ENCODE results near the gene ZNF318.
A peak's percentile ranks its signal among the peaks of the same experiment; 100 is the strongest.
"Not testable (repeated sequence)": the region's sequence is repeated elsewhere in the genome, so short reads cannot be mapped to it uniquely, and the experiment has no call there.

Gene ZNF318

DNA sequence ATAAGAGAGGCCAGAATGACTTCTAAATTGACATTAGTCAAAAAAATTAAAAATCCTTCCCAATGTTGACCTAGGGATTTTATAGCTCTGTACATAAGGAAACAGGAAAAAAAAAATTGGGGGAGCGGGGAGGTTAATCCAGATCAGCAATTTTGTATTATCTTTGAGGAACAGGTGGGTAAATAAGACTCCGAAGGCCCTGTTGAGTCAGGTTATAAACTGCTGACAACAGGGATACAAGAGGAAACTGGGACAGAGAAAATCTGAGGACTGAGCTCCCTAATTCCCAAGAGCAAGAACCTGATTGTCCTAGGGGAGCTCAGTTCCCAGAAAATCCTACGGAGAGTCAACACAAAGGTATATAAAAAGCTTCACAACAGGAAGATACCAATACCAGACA, 34.0 kb downstream of the ZNF318 start:
- no peak for DNase-seq (ENCODE audit: low read depth, low spot score)

DNA sequence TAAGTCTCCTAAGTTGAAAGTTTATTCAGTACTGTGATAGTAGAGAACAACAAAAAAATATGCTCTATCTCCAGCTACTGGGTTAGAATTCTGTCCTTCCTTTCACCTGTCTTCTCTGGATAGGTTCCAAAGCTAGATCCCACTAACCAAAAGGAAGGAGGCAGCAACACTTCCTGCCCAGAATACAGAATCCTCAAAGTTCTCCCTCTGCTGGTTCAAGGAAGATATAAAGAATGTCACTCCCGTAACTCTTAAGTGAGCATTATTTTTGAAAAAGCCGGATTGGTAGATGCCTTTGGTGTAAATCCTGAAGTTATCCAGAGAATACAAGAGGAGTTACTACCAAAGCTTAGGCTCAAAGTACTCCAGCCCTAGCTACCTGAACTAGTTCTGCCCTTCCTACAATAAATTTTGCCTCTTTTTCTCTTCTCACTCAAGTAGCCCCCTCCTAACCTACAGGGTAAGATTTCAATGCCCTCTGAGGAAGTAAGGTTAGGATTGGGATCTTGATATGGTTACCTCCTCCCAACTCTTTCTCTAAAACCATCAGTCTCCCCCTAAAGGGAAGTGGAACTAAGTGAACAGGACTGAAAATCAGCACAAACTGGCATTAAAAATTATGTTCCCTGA, 34.9 kb downstream of the ZNF318 start:
- peak; percentile 76 for DNase-seq (ENCODE audit: low read depth, low spot score)

DNA sequence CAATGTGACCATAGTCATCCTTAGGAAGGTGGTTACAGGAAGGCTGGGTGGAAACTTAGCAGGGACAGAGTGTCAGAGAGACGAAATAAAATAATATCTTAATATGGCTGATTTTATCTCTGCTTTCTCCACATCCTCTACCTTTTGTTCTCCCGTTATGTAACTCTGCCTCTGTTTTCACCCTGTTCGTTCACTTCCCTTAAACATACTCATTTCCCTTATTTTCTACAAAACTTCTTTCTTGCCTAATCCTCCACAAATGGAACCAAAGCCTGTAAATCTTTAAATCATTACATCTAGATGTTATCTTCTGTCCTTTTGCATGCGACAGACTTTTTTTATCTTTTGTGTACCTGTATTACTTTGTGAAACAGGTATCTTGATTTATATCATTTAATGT, 37.6 kb downstream of the ZNF318 start:
- DNase-seq (ENCODE audit: low read depth, low spot score), result no peak

DNA sequence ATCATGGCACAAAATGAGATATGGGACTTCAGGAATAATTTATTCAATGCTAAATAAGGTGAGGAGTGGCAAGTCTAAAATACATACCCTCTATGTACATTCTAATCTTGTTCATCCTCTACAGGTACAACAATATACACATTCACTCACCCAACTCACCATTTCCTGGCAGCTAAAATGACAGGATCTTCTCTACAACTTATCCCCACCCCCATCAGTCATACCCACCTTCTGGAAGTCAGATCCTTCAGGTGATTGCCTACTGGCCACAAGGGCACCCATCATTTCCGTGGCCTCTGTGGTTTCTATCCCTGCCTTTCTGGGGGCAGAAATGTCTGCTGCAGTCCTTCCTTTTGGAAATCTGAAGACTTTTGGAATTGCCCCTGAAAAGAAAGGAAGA, 38.0 kb downstream of the ZNF318 start:
- no peak for DNase-seq (ENCODE audit: low read depth, low spot score)

- no peak for DNase-seq (ENCODE audit: low read depth, low spot score)
These were observed 40.9 kb downstream of the ZNF318 start for GRCh38 chr6:43328528-43328927.

- no peak for DNase-seq (ENCODE audit: low read depth, low spot score)
These were observed 43.6 kb downstream of the ZNF318 start for GRCh38 chr6:43325876-43326275.

DNA sequence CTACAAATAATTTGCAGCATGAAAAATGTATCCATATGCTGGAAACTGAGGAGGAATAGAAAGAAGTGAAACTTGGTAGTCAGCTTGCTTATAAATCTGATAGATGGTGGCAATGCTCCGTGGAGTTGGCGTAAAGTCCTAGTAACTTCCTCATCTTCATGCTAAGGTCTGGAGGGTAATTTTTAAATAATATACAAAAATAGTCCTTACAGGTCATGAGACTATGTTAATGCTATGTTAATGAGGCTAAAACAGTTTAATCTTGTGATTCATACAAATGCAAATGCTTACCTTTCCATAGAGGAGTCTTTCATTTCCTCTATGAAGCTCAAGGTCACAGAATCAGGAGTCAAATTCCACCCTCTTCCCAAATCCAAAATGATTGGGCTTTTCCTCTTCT, 51.4 kb downstream of the ZNF318 start:
- DNase-seq (ENCODE audit: low read depth, low spot score), result no peak

DNA sequence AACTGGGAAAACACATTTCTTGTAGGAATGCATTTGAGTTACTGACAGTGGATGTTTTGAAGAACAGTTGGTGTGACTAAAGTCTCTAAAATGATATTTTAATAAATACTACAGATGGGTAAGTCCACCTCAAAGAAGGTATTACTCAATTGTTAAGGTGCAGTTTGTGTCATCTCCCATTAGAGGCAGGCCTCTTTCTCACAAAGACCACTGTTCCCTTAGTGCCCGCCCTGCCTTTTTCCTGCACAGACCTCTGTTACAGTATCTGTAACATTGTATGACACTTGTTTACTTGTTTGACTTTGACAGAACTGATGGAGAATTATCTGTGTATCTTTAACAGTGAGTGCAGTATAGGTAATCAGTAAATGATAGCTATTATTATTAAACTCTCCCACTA, 55.6 kb downstream of the ZNF318 start:
- DNase-seq (ENCODE audit: low read depth, low spot score), result no peak

GRCh38 chr6:43311666-43312065, 57.8 kb downstream of the ZNF318 start:
- no peak for DNase-seq (ENCODE audit: low read depth, low spot score)

- no peak for DNase-seq (ENCODE audit: low read depth, low spot score)
These were observed 58.8 kb downstream of the ZNF318 start for GRCh38 chr6:43310624-43311023.

- peak; percentile 16 for DNase-seq (ENCODE audit: low read depth, low spot score)
These were observed 59.3 kb downstream of the ZNF318 start for GRCh38 chr6:43310134-43310533.

DNA sequence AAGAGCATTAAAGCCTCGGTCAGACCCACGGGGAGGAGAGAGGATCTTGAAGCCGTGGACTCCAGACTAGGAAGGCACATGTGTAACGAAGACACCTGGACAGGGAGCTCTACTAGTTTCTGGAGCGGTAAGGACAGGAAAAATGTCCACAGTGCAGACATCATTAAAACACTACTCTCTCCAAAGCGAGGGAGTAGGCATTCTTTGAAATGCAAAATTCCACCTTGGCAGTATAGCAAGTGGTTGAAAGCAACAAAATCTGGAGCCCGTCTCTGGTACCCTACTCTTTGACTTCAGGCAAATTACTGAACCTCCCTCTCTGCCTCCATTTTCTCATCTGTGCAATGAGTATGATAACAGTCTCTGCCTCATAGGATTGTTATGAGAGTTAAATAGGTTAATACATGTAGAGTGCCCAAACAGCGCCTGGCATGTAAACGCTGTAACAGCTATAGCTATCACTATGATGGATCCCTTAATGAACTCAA, 60.4 kb downstream of the ZNF318 start:
- DNase-seq (ENCODE audit: low read depth, low spot score), result no peak

DNA sequence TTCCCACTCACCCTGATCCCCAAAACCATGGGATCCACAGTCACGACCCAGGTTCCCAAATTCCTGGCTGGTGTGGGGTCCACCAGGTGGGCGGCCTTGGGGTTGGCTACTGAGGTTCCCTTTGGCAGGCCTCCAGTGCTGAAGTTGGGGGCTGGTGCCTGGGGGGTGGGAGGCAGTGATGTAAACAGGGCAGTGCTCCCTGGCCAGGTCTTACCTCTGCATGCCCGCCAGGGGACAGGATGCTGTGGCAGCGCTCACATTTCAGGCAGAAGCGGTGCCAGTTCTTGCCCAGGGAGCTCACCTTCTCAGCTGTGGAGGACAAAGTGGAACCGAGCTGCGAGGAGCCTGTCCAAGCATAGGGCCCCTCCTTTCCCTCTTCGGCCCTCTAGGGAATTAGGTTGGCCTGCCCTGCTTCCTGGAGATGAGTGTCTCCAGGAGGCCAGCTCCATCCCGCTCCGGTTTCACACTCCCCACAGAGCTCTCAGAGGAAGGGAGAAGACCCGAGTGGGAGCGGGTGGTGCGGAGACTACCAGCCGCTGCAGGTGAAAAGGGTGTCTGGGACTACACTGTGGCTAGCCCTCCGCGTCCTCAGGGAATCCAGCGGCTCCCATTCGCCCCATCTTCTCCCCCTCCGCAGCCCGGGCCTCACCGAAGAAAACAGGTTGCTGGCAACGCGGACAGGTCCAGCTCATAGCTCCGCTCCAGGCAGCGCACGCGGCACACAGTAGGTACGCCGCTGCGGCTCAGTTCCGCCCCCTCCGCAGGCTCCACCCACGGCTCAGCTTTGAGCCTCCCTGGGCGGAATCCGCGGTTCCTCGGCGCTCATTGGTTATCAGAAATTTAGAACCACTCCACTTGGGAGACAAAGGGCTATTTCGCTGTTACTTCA, 61.1 kb downstream of the ZNF318 start, which contains the start of gene CRIP3:
CRIP3 (minus strand) TSS at position 726 of the 889 bp plus-strand sequence; CDS start at position 692, 34 bp downstream.
- DNase-seq (ENCODE audit: low read depth, low spot score), result peak; percentile 27

GRCh38 chr6:43307451-43308100, 61.9 kb downstream of the ZNF318 start:
- no peak for DNase-seq (ENCODE audit: low read depth, low spot score)

DNA sequence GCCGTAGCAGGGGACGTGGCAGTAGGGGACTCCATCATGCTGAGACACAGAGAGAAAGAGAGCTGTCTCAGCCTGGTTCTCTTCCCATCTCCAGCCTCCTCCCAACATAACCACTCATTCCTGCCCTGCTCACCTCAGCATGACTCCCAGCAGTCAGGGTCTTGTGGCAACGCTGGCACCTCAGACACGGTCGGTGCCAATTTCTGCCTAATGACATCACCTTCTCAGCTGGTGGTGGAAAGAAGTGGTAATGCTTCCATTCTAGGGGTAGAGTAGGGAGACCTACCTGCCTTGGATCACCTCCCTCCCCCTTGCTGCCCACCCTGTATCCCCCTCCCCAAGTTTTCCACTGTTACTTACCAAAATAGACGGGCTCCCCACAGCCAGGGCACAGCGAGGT, 63.4 kb downstream of the ZNF318 start:
- DNase-seq (ENCODE audit: low read depth, low spot score), result peak; percentile 28

DNA sequence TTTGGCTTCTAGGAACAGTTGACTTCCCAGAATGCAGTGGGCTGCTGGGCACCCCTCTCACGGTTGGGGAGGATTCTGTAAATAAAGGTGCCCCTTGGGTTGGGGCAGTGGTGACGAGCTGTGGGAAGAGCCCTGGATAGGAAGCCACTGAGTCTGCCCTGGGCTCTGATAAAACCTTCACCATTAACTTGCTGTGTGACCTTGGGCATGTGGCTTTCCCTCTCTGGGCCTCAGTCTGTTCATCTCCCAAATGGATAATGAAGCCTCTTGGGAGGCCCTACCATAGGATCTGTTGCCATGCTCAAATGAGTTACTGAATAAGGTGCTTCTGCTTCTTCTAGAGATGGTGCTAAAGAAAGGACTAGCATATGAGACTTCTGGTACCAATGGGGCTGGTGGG, 64.6 kb downstream of the ZNF318 start:
- no peak for DNase-seq (ENCODE audit: low read depth, low spot score)

DNA sequence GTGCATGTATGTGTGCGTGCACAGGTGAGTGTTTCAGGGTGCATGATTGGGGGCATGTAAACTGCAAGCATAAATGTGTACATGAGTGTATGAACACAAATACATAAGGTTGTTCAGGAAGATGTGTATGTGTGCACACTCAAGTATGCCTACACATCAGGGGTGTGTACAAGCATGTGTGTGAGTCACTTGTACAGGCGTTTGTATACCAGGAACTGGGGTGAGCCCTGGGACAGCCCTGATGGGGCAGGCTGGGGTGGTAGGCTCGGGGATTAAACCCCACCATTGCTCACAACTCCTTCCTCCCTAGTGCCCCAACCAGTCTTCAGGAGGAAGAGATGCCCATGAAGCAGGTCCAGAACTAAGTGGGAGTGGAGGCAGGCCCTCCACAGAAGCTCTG, 65.1 kb downstream of the ZNF318 start:
- DNase-seq (ENCODE audit: low read depth, low spot score), result no peak

DNA sequence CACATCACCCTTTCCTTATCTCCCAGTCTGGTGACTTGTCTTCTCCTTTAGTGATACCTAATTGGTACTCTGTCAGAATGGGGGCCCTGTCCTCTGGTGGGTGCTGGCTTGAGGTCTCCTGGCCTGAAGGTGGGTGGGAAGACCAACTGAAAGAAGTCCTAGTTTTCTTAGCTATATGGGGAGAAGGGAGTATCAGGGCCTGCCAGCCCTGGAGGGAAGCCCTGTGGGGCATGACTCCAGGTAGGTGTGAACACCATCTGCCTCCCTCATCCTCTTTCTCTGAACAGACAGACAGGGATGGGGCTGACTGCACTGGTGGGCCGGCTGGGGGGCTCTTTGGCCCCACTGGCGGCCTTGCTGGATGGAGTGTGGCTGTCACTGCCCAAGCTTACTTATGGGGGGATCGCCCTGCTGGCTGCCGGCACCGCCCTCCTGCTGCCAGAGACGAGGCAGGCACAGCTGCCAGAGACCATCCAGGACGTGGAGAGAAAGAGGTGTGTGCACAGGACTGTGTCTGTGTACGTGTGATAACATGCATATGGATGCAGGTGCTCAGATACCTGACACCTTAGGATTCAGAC, 65.6 kb downstream of the ZNF318 start:
- DNase-seq (ENCODE audit: low read depth, low spot score), result no peak

DNA sequence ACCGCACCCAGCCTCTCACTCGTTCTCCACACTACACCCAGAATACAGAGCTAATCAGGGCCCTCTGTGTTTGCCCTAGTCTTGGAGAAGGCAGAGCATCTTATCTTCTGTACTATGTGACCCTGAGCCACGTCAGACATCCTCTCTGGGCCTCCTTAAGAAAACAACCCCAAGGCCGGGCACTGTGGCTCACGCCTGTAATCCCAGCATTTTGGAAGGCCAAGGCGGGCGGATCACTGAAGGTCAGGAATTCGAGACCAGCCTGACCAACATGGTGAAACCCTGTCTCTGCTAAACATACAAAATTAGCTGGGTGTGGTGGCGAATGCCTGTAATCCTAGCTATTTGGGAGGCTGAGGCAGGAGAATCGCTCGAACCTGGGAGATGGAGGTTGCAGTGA, 66.4 kb downstream of the ZNF318 start:
- DNase-seq (ENCODE audit: low read depth, low spot score), result not testable (repeated sequence)

GRCh38 chr6:43302126-43302525, 67.3 kb downstream of the ZNF318 start:
- DNase-seq (ENCODE audit: low read depth, low spot score), result no peak

DNA sequence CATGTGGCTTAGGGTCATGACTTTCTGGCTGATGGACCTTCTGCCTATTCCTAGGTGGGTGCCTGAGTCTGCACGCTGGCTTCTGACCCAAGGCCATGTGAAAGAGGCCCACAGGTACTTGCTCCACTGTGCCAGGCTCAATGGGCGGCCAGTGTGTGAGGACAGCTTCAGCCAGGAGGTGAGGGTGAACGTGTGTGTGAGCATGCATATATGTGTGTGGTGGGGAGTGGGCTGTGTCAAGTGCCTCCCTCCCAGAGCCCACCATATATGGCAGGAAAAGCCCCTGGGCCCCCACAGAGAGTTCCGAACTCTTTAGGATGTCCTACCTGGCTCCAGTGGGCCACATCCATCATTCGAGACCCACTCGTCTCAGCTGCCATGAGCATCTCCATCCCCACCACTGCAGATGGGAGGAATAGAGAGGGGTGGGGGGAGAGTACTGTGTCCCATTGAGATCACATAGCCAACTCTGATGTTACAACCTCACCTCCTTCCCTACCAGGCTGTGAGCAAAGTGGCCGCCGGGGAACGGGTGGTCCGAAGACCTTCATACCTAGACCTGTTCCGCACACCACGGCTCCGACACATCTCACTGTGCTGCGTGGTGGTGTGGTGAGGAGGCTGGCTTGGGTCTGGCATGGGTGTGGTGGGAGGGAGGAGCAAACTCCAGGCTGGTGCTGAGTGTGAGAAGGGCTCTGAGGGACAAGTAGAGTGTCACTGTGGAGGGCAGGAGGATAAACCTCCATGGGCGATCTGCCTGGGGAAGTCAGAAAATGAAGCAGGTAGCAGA, 68.2 kb downstream of the ZNF318 start:
- no peak for DNase-seq (ENCODE audit: low read depth, low spot score)
